Kidney (tissue), 14 donors: ENCODE measurements around the gene CYP19A1. TPM values are rescaled to one million over a fixed set of nuclear protein-coding genes. Genes with fewer than 3 reads are reported as not detected.

Source experiments
- DNase-seq, 5 donors: peaks; one replicate each; pipeline ENCODE4 v3.0.0-alpha.2; 2013 to 2020
- FAIRE-seq: peaks from 2 replicates; lab custom pipeline; 2012; peaks lifted over from hg19 to GRCh38; lab: Jason Lieb, UNC
- H3K27ac ChIP-seq, 2 donors: one replicate each; pipeline ENCODE4 v1.7.0; 2013; ENCODE audit warnings: low read depth in 2 of 2, low read length in 2 of 2, inconsistent platforms in 1 of 2
- H3K27me3 ChIP-seq: one replicate; pipeline ENCODE4 v1.7.1; 2013; ENCODE audit warnings: low read length, inconsistent platforms; ENCODE audit not compliant: control insufficient read depth, insufficient read depth
- H3K36me3 ChIP-seq, 3 donors: one replicate each; pipeline versions ENCODE4 v1.7.0 to v1.7.1; 2013; ENCODE audit warnings: low read length in 3 of 3, control low read depth in 1 of 3, inconsistent platforms in 1 of 3; ENCODE audit not compliant: insufficient read depth in 3 of 3, control insufficient read depth in 2 of 3
- H3K4me1 ChIP-seq, 3 donors: one replicate each; pipeline versions ENCODE4 v1.7.0 to v1.7.1; 2013; ENCODE audit warnings: low read length in 3 of 3, inconsistent platforms in 1 of 3, low read depth in 1 of 3; ENCODE audit not compliant: control insufficient read depth in 2 of 3, insufficient read depth in 2 of 3
- H3K4me3 ChIP-seq, 3 donors: one replicate each; pipeline versions ENCODE4 v1.7.0 to v1.8.1; 2013; ENCODE audit warnings: low read length in 3 of 3, control low read depth in 1 of 3, inconsistent platforms in 1 of 3
- H3K9ac ChIP-seq, 3 donors: one replicate each; pipeline versions ENCODE4 v1.7.0 to v1.7.1; 2013; ENCODE audit warnings: low read length in 3 of 3, control low read depth in 1 of 3, inconsistent platforms in 1 of 3
- H3K9me3 ChIP-seq, 3 donors: one replicate each; pipeline versions ENCODE4 v1.7.0 to v1.7.1; 2013; ENCODE audit warnings: low read length in 3 of 3, control low read depth in 1 of 3, inconsistent platforms in 1 of 3; ENCODE audit not compliant: control insufficient read depth in 2 of 3, insufficient read depth in 1 of 3
- CTCF ChIP-seq: IDR thresholded peaks from 3 replicates; pipeline ENCODE4 v1.5.1; 2012; ENCODE audit warnings: mild to moderate bottlenecking, moderate library complexity, borderline replicate concordance; ENCODE audit not compliant: insufficient read depth; ENCODE audit errors: extremely low read depth
- intact Hi-C: fragments of 100-400 bp; cut with DNase I; formaldehyde crosslinking; loops from one replicate; pipeline ENCODE4 v1.11.1; 2022
- polyA plus RNA-seq: library from polyadenylated mRNA; stranded (reverse); fragments of 350-450 nt; fragmentation: Illumina TruSeq; extraction: RNeasy Lipid Tissue Mini Kit (QIAGEN cat#74804); gene quantifications from one replicate; pipeline ENCODE4 v1.2.3, GENCODE V29; 2014; ENCODE audit warnings: low read depth, low replicate concordance; ENCODE audit not compliant: insufficient read depth
- total RNA-seq: library from RNA; stranded (reverse); fragmentation: NEBNext Ultra II Directional; extraction: Animal tissue kit (Norgen Biotek cat#: 25700); gene quantifications from one replicate; pipeline ENCODE4 v1.2.1, GENCODE V29; 2021
- donor health status: control.
- donor health status: control.
- donor health status: control.
- donor health status: control.
- donor health status: control.
- donor health status: DM: yes; HTN: yes; CAD: no.
- donor health status: Normal renal cell carcinoma (clear cell type).

Gene CYP19A1
- total and polyA plus RNA-seq, 2 donors from 2014 or later: 0.50 TPM; not detected in 1

- Histone ChIP-seq H3K4me1 (peaks cover 0 to 2% (median 0%) of the 10 kb centered on the region in 3 donors), H3K27ac (no peak overlapping the region), H3K9me3 (no peaks in the 10 kb centered on the region), H3K36me3 (no peaks in the 10 kb centered on the region), H3K9ac (no peak overlapping the region), H3K27me3 (no peaks in the 10 kb centered on the region), H3K4me3 (no peak overlapping the region)
- FAIRE-seq (no peak), DNase-seq (no peak)
- intact Hi-C loops: no loop called here
- no peak for TF ChIP-seq CTCF
These were observed 16.7 kb upstream of the CYP19A1 start for GRCh38 chr15:51355096-51355495.

- H3K4me1 ChIP-seq: peaks cover 0 to 2% (median 0%) of the 10 kb centered on the region in 3 donors
- no peak for TF ChIP-seq CTCF
- no peak for DNase-seq
- no peaks in the 10 kb centered on the region for H3K9me3 ChIP-seq
- H3K9ac ChIP-seq: no peak overlapping the region
- no peak for FAIRE-seq
- no peaks in the 10 kb centered on the region for H3K36me3 ChIP-seq
- intact Hi-C loops: no loop called here
- H3K27me3 ChIP-seq: no peaks in the 10 kb centered on the region
- H3K27ac ChIP-seq: no peak overlapping the region
- H3K4me3 ChIP-seq: no peak overlapping the region
These were observed 15.6 kb upstream of the CYP19A1 start for GRCh38 chr15:51353976-51354375.

- H3K36me3 ChIP-seq: no peaks in the 10 kb centered on the region
- H3K9me3 ChIP-seq: no peaks in the 10 kb centered on the region
- FAIRE-seq (no peak), DNase-seq (no peak)
- H3K27ac ChIP-seq: no peak overlapping the region
- H3K4me1 ChIP-seq: peaks cover 0 to 2% (median 0%) of the 10 kb centered on the region in 3 donors
- no peaks in the 10 kb centered on the region for H3K27me3 ChIP-seq
- H3K9ac ChIP-seq: no peak overlapping the region
- TF ChIP-seq CTCF: no peak
- intact Hi-C loops: no loop called here
- H3K4me3 ChIP-seq: no peak overlapping the region
These were observed 12.3 kb upstream of the CYP19A1 start for GRCh38 chr15:51350723-51351122.
